ENCODE results near the gene GABBR2. TPM values are rescaled to one million over a fixed set of nuclear protein-coding genes. Genes with fewer than 3 reads are reported as not detected.

Gene GABBR2
- total RNA-seq, 2 donors from 2014 or later: not detected

GRCh38 chr9:98412101-98412842 lies 296.5 kb downstream of the GABBR2 start:
- Histone ChIP-seq H3K27ac (no peak overlapping the region), H3K36me3 (replicated peaks in 1 of 2; ENCODE audit: insufficient read depth in 1 of 2, low read depth in 2 of 2) (no peaks in the 10 kb centered on the region), H3K9me3 (no peaks in the 10 kb centered on the region), H3K27me3 (no peaks in the 10 kb centered on the region), H3K4me3 (no peak overlapping the region), H3K4me1 (no peaks in the 10 kb centered on the region)
- WGBS, 2 donors: 87 to 88% methylated on average over 10 of the region's 10 CpGs
- no peak for TF ChIP-seq CTCF (IDR thresholded peaks at IDR 0.05)
- no peak for TF ChIP-seq POLR2A (IDR thresholded peaks at IDR 0.05)
- no peak for DNase-seq
- intact Hi-C loops (cut with DNase I): no loop called here
- ATAC-seq: no peak

- no peak for TF ChIP-seq POLR2A (IDR thresholded peaks at IDR 0.05)
- TF ChIP-seq CTCF (IDR thresholded peaks at IDR 0.05): peak in 2 of 7 experiments; percentile 24 to 42
- DNase-seq (peak in 2 of 4 donors; percentile 23 to 49), ATAC-seq (no peak)
- WGBS, 2 donors: 42 to 44% methylated on average over 8 of the region's 8 CpGs
- Histone ChIP-seq H3K27ac (no peak overlapping the region), H3K4me3 (no peak overlapping the region), H3K36me3 (replicated peaks in 1 of 2; ENCODE audit: insufficient read depth in 1 of 2, low read depth in 2 of 2) (no peaks in the 10 kb centered on the region), H3K4me1 (no peaks in the 10 kb centered on the region), H3K9me3 (no peaks in the 10 kb centered on the region), H3K27me3 (no peaks in the 10 kb centered on the region)
- intact Hi-C loops (cut with DNase I): no loop called here
Measured at GRCh38 chr9:98410185-98410697, 298.5 kb downstream of the GABBR2 start.

- no peaks in the 10 kb centered on the region for H3K4me1 ChIP-seq
- no peak for DNase-seq
- H3K27me3 ChIP-seq: no peaks in the 10 kb centered on the region
- no peaks in the 10 kb centered on the region for H3K9me3 ChIP-seq
- TF ChIP-seq CTCF (IDR thresholded peaks at IDR 0.05): no peak
- TF ChIP-seq POLR2A (IDR thresholded peaks at IDR 0.05): no peak
- no peak for ATAC-seq
- WGBS, 2 donors: 67 to 81% methylated on average over 4 to 6 of the region's 6 CpGs
- intact Hi-C loops (cut with DNase I): no loop called here
- H3K27ac ChIP-seq: no peak overlapping the region
- no peak overlapping the region for H3K4me3 ChIP-seq
- H3K36me3 ChIP-seq (replicated peaks in 1 of 2; ENCODE audit: insufficient read depth in 1 of 2, low read depth in 2 of 2): no peaks in the 10 kb centered on the region
Measured at GRCh38 chr9:98409719-98410118, 299.0 kb downstream of the GABBR2 start.

GRCh38 chr9:98406469-98406868 lies 302.3 kb downstream of the GABBR2 start:
- WGBS, 2 donors: 67 to 76% methylated on average over 6 of the region's 6 CpGs
- no peak overlapping the region for H3K27ac ChIP-seq
- no peak for TF ChIP-seq POLR2A (IDR thresholded peaks at IDR 0.05)
- TF ChIP-seq CTCF (IDR thresholded peaks at IDR 0.05): no peak
- no peak overlapping the region for H3K4me3 ChIP-seq
- H3K9me3 ChIP-seq: no peaks in the 10 kb centered on the region
- intact Hi-C loops (cut with DNase I): no loop called here
- ATAC-seq (no peak), DNase-seq (no peak)
- H3K27me3 ChIP-seq: no peaks in the 10 kb centered on the region
- H3K36me3 ChIP-seq (replicated peaks in 1 of 2; ENCODE audit: insufficient read depth in 1 of 2, low read depth in 2 of 2): no peaks in the 10 kb centered on the region
- H3K4me1 ChIP-seq: no peaks in the 10 kb centered on the region

- H3K36me3 ChIP-seq (replicated peaks in 1 of 2; ENCODE audit: insufficient read depth in 1 of 2, low read depth in 2 of 2): no peaks in the 10 kb centered on the region
- H3K4me3 ChIP-seq: no peak overlapping the region
- no peak overlapping the region for H3K27ac ChIP-seq
- intact Hi-C loops (cut with DNase I): no loop called here
- ATAC-seq: no peak
- H3K27me3 ChIP-seq: no peaks in the 10 kb centered on the region
- no peaks in the 10 kb centered on the region for H3K4me1 ChIP-seq
- WGBS, 2 donors: 75 to 77% methylated on average over 11 of the region's 11 CpGs
- no peak for DNase-seq
- no peaks in the 10 kb centered on the region for H3K9me3 ChIP-seq
- TF ChIP-seq CTCF (IDR thresholded peaks at IDR 0.05): no peak
- no peak for TF ChIP-seq POLR2A (IDR thresholded peaks at IDR 0.05)
Measured at GRCh38 chr9:98404237-98404636, 304.5 kb downstream of the GABBR2 start.
